Type B pancreatic cell (in vitro differentiated cells): Measurements from ENCODE around the gene FGF14. TPM values are rescaled to one million over a fixed set of nuclear protein-coding genes. Genes with fewer than 3 reads are reported as not detected.
"Not testable (repeated sequence)": the region's sequence is repeated elsewhere in the genome, so short reads cannot be mapped to it uniquely, and the experiment has no call there.

ENCODE experiments used
- DNase-seq: peaks from one replicate; pipeline ENCODE4 v3.0.0; 2021; ENCODE audit warnings: mixed read lengths; ENCODE audit not compliant: unreplicated experiment; ENCODE audit errors: extremely low spot score
- H3K27ac Mint-ChIP-seq: 2 replicates; pipeline ENCODE4 v1.8.0; 2021; ENCODE audit warnings: mild to moderate bottlenecking, mixed read lengths
- H3K27me3 Mint-ChIP-seq: 2 replicates; pipeline ENCODE4 v1.8.0; 2021; ENCODE audit warnings: mixed read lengths
- H3K36me3 Mint-ChIP-seq: 2 replicates; pipeline ENCODE4 v1.8.0; 2021; ENCODE audit warnings: mixed read lengths
- H3K4me1 Mint-ChIP-seq: one replicate; pipeline ENCODE4 v1.8.0; 2021; ENCODE audit warnings: mixed read lengths; ENCODE audit not compliant: unreplicated experiment
- H3K4me3 Mint-ChIP-seq: 2 replicates; pipeline ENCODE4 v1.8.0; 2021; ENCODE audit warnings: mild to moderate bottlenecking, mixed read lengths
- H3K9me3 Mint-ChIP-seq: 2 replicates; pipeline ENCODE4 v1.8.0; 2021; ENCODE audit warnings: mixed read lengths
- CTCF ChIP-seq: fragments of 200-600 bp; sonication (generic); conservative IDR thresholded peaks from 2 replicates; pipeline ENCODE4 v1.5.0; 2021; ENCODE audit warnings: antibody characterized with exemption, mild to moderate bottlenecking
- total RNA-seq: library from RNA; stranded (reverse); gene quantifications from 2 replicates; pipeline ENCODE4 v1.2.1, GENCODE V29; 2021; ENCODE audit warnings: low replicate concordance

The FGF14 gene
- total RNA-seq, 1 donor from 2014 or later, result 4.2 TPM

GRCh38 chr13:102021777-102022176 is 380.1 kb downstream of the FGF14 start:
- no peak for DNase-seq
- Mint-ChIP-seq H3K4me3 (no peak overlapping the region), H3K27ac (no peak overlapping the region), H3K9me3 (peaks cover 15% of the 10 kb centered on the region), H3K36me3 (no peaks in the 10 kb centered on the region), H3K27me3 (no peaks in the 10 kb centered on the region), H3K4me1 (no peaks in the 10 kb centered on the region)
- TF ChIP-seq CTCF, result no peak

GRCh38 chr13:102020611-102021216 is 381.1 kb downstream of the FGF14 start:
- Mint-ChIP-seq H3K4me3 (no peak overlapping the region), H3K27ac (no peak overlapping the region), H3K27me3 (no peaks in the 10 kb centered on the region), H3K9me3 (peaks cover 15% of the 10 kb centered on the region), H3K4me1 (no peaks in the 10 kb centered on the region), H3K36me3 (no peaks in the 10 kb centered on the region)
- TF ChIP-seq CTCF, result no peak
- DNase-seq, result no peak

DNA sequence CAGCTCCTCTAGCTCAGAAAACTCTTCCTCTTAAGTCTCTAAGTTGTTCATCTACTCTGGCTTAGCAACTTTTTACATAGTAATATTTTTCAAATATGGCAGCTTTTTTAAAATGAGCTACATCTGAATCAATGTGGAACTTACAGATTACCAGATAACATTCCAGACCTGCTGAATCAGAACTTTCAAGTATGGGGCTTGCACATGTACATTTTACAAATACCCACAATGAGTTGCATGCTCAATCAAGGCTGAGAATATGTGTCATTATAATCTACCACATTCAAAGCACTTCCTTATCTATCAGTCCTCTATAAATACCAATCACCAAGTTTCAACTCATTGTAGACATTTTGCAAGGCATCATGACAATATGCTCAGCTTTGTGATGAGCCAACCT is 383.1 kb downstream of the FGF14 start:
- Mint-ChIP-seq H3K27me3 (no peaks in the 10 kb centered on the region), H3K4me1 (no peaks in the 10 kb centered on the region), H3K4me3 (no peak overlapping the region), H3K9me3 (peaks cover 15% of the 10 kb centered on the region), H3K27ac (no peak overlapping the region), H3K36me3 (no peaks in the 10 kb centered on the region)
- no peak for DNase-seq
- TF ChIP-seq CTCF, result no peak

DNA sequence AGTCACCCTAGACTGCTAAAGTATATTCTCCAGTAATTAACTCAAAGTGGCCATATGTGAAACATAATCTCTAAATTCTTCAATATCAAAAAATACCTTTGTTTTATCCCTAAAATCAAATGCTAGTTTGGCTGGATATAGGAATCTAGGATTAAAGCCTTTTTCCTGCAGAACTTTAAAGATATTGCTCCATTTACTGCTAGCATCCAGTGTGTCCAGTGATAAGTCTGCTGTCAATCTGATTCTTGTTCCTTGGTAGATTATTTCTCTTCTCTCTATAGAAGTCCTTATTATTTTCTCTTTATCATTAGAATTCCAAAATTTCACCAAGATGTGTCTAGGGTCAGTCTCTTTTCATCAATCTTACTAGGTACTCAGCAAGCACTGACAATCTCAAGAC is 384.6 kb downstream of the FGF14 start:
- no peak overlapping the region for H3K4me3 Mint-ChIP-seq
- DNase-seq, result no peak
- TF ChIP-seq CTCF, result no peak
- peaks cover 4% of the 10 kb centered on the region for H3K27me3 Mint-ChIP-seq
- H3K4me1 Mint-ChIP-seq, result no peaks in the 10 kb centered on the region
- no peak overlapping the region for H3K27ac Mint-ChIP-seq
- peaks cover 15% of the 10 kb centered on the region for H3K9me3 Mint-ChIP-seq
- no peaks in the 10 kb centered on the region for H3K36me3 Mint-ChIP-seq

DNA sequence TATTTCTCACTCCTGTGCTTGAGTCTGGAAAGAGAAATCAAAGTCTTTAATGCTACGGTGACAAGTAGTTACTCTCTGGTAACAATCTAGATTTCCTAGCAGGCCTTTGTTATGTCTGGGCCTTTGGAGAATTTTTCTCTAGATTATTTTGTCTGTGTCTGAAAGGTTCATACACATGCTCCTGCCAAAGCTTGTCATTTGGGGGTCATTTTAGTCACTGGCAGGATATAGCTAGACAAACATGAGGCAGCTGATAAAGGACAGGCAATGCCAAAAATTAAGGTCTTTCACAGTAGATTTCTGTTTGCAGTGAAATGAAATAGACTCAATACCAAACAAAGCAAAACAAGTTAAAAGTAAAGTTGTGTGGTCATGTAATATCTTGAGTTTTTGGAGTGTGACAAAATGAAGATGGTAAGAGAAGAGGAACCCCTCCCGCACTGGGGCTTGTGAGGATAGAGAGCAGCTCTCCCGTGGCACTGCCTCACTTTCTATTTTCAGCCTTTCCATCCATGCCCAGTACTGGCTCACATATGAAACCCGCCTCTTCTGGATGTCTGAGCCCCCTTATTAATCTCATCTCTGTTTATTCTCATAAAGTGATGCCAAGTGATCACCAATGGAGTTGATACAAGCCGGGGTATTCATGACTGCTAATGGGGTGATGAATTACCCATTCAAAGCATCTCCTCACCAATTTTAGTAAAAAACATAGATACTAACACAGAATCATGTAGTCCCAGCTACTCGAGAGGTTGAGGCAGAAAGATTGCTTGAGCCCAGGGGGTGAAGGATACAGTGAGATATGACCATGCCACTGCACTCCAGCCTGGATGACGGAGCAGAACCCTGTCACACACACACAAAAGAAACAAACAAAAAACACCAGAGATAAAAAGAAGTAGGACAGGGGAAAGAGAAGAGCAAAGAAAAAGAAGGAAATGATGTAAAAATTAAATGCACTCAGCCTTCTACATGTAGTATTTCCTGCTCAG is 389.3 kb downstream of the FGF14 start:
- H3K36me3 Mint-ChIP-seq, result no peaks in the 10 kb centered on the region
- no peaks in the 10 kb centered on the region for H3K4me1 Mint-ChIP-seq
- H3K27me3 Mint-ChIP-seq, result peaks cover 4% of the 10 kb centered on the region
- H3K9me3 Mint-ChIP-seq, result peaks cover 2% of the 10 kb centered on the region
- H3K4me3 Mint-ChIP-seq, result no peak overlapping the region
- H3K27ac Mint-ChIP-seq, result no peak overlapping the region
- no peak for TF ChIP-seq CTCF
- DNase-seq, result no peak

DNA sequence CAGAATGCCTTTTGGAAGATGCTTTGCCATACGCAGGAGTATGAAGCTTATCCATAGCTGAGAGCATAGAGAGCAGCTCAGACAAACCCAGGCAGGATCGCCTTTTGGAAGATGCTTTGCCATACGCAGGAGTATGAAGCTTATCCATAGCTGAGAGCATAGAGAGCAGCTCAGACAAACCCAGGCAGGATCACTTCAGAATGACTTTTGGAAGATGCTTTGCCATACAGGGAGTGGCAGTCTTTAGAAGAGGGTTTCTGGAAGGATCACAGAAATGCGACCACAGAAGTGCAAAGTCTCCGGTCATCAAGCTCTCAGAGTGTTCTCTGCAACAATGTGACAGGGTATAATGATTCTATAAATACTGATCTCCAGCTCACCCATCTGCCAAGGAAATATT is 390.4 kb downstream of the FGF14 start:
- not testable (repeated sequence) for H3K4me1 Mint-ChIP-seq, H3K27me3 Mint-ChIP-seq, DNase-seq, H3K4me3 Mint-ChIP-seq, H3K9me3 Mint-ChIP-seq, H3K27ac Mint-ChIP-seq, H3K36me3 Mint-ChIP-seq
